Gastrocnemius medialis (tissue), 4 donors: Measurements from ENCODE around the gene REXO4.

Experiments
- POLR2A ChIP-seq, 2 donors: fragments of 450-650 bp; IDR thresholded peaks; one replicate each; pipeline ENCODE4 v1.6.1; 2017; ENCODE audit warnings: antibody characterized with exemption in 2 of 2, mild to moderate bottlenecking in 2 of 2, moderate library complexity in 2 of 2
- TF ChIP-seq, protein P1 (sequence below), 5 experiments: fragments of 450-650 bp in 3 of 5; fragments of 200-600 bp in 2 of 5; sonication (generic) in 2 of 5; IDR thresholded peaks in 4 of 5; conservative IDR thresholded peaks in 1 of 5; 1 replicate in 4 of 5; 2 replicates in 1 of 5; pipeline ENCODE4 v1.5.1; 2016 to 2019; ENCODE audit warnings: antibody characterized with exemption in 5 of 5, mild to moderate bottlenecking in 3 of 5, moderate library complexity in 3 of 5

DNA sequence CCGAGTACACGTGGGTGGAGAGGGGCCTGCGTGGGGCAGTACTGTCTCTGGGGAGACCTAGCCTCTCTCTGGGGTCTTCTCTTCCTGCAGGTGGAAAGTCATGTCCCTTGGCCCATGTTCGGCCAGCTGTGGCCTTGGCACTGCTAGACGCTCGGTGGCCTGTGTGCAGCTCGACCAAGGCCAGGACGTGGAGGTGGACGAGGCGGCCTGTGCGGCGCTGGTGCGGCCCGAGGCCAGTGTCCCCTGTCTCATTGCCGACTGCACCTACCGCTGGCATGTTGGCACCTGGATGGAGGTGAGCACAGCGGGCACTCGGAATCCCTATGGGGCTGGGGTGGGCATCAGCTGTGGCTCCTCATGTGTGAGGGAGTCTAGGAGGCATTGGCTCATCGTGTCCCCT, 36.5 kb upstream of the REXO4 start:
- TF ChIP-seq, protein P1, sequence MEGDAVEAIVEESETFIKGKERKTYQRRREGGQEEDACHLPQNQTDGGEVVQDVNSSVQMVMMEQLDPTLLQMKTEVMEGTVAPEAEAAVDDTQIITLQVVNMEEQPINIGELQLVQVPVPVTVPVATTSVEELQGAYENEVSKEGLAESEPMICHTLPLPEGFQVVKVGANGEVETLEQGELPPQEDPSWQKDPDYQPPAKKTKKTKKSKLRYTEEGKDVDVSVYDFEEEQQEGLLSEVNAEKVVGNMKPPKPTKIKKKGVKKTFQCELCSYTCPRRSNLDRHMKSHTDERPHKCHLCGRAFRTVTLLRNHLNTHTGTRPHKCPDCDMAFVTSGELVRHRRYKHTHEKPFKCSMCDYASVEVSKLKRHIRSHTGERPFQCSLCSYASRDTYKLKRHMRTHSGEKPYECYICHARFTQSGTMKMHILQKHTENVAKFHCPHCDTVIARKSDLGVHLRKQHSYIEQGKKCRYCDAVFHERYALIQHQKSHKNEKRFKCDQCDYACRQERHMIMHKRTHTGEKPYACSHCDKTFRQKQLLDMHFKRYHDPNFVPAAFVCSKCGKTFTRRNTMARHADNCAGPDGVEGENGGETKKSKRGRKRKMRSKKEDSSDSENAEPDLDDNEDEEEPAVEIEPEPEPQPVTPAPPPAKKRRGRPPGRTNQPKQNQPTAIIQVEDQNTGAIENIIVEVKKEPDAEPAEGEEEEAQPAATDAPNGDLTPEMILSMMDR (IDR thresholded peaks at IDR 0.05 in 4 of 5, conservative IDR thresholded peaks at IDR 0.05 in 1 of 5), result no peak
- no peak for TF ChIP-seq POLR2A (IDR thresholded peaks at IDR 0.05)
